Measurements from ENCODE around the gene OR4C6. TPM values are rescaled to one million over a fixed set of nuclear protein-coding genes. Genes with fewer than 3 reads are reported as not detected.

The OR4C6 gene
- not detected for total RNA-seq

GRCh38 chr11:55661901-55662300 lies at the start of gene OR4C6:
OR4C6 (plus strand) TSS chr11:55662201; CDS start chr11:55665167, 2,966 bp downstream.

GRCh38 chr11:55634813-55635212 lies 27.2 kb upstream of the OR4C6 start, which contains the start of gene OR4P4:
OR4P4 (plus strand) TSS chr11:55635113.

GRCh38 chr11:55648027-55648426 lies 14.0 kb upstream of the OR4C6 start, which contains the start of gene OR4S2:
OR4S2 (plus strand) TSS chr11:55648327; CDS start chr11:55650904, 2,577 bp downstream.

Other genes with a start within 250 kb of the OR4C6 start
- gene OR4C15, start 107.7 kb upstream of the OR4C6 start, total RNA-seq, result not detected
- not detected for gene OR4C16, start 90.1 kb upstream of the OR4C6 start, total RNA-seq
- not detected for gene OR4C11, start 54.6 kb upstream of the OR4C6 start, total RNA-seq
- not detected for gene OR4P4, start 27.1 kb upstream of the OR4C6 start, total RNA-seq
- not detected for gene OR4S2, start 13.9 kb upstream of the OR4C6 start, total RNA-seq
- not detected for gene OR5D13, start 111.2 kb downstream of the OR4C6 start, total RNA-seq
- not detected for gene OR5D14, start 133.4 kb downstream of the OR4C6 start, total RNA-seq
- gene OR5L1, start 149.2 kb downstream of the OR4C6 start, total RNA-seq, result not detected
- gene OR5D18, start 157.4 kb downstream of the OR4C6 start, total RNA-seq, result not detected
- gene OR5L2, start 165.0 kb downstream of the OR4C6 start, total RNA-seq, result not detected
- not detected for gene OR5D16, start 176.6 kb downstream of the OR4C6 start, total RNA-seq
- not detected for gene TRIM51, start 221.1 kb downstream of the OR4C6 start, total RNA-seq

All from metanephros (tissue), 1 donor.